Right lobe of liver (tissue), 4 donors: ENCODE results near the gene ARHGAP22.

Source experiments
- CTCF ChIP-seq, 4 donors: fragments of 200-600 bp in 3 of 4; fragments of 450-650 bp in 1 of 4; IDR thresholded peaks; one replicate each; pipeline versions ENCODE4 v1.5.1 to v1.8.0; 2016 to 2022; ENCODE audit warnings: antibody characterized with exemption in 4 of 4, mild to moderate bottlenecking in 2 of 4
- POLR2A ChIP-seq: fragments of 450-650 bp; IDR thresholded peaks from one replicate; pipeline ENCODE4 v1.6.1; 2017; ENCODE audit warnings: antibody characterized with exemption, mild to moderate bottlenecking
- donor health status: DM: no; HTN: no; CAD: no.
- donor health status: DM: no; HTN: no; CAD: no.
- donor health status: DM: no; HTN: yes; CAD: no.

GRCh38 chr10:48452879-48453412 is 151.9 kb downstream of the ARHGAP22 start:
- TF ChIP-seq CTCF (IDR thresholded peaks at IDR 0.05) (no peak), POLR2A (no peak)
